ENCODE data around the gene TTC13.

Gene TTC13

DNA sequence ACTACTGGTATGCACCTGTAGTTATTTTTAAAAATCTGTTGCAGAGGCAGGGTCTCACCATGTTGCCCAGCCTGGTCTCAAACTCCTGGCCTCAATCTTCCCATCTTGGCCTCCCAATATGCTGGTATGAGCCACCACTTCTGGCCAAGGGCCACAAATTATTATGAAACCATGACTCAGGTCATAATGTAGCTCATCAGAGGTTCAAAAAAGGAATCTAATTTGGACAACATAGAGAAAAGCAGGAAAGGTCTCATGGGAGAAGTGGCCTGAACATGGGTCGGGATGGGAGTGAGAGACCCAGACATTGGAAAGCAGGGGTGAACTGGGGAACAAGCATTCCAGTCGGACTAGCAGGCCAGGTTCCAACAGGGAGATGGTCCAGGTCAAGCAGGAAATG, 65.2 kb downstream of the TTC13 start:
- H3K27me3 ChIP-seq (replicated peaks in 2 of 5; ENCODE audit: control insufficient read depth in 4 of 5, insufficient read depth in 5 of 5, low read length in 4 of 5) = no peaks in the 10 kb centered on the region
- H3K27ac ChIP-seq (ENCODE audit: insufficient read depth in 1 of 2, low read depth in 1 of 2, low read length in 2 of 2, poor library complexity in 1 of 2, severe bottlenecking in 2 of 2) = no peak overlapping the region
- H3K4me3 ChIP-seq (ENCODE audit: control insufficient read depth in 1 of 7, extremely low read depth in 1 of 7, insufficient read depth in 4 of 7, low read depth in 2 of 7, low read length in 6 of 7) = no peak overlapping the region
- no peaks in the 10 kb centered on the region for H3K9me3 ChIP-seq (ENCODE audit: control extremely low read depth in 1 of 5, control insufficient read depth in 4 of 5, insufficient read depth in 2 of 5, low read depth in 1 of 5, low read length in 4 of 5)
- ChIA-PET CTCF (interaction anchor here (0.7 kb wide), 1 partner anchor 304 kb away, joined by 3 read pairs; no protein-coding TSS in a partner anchor), POLR2A (no interaction called here)
- H3K4me1 ChIP-seq (ENCODE audit: control extremely low read depth in 1 of 4, control insufficient read depth in 4 of 4, insufficient read depth in 4 of 4, low read length in 3 of 4) = no peaks in the 10 kb centered on the region
- no peak for DNase-seq
- WGBS (ENCODE audit: insufficient coverage) = 80% methylated on average over 2 of the region's 2 CpGs
- peaks cover 13 to 47% (median 18%) of the 10 kb centered on the region in 4 experiments for H3K36me3 ChIP-seq (ENCODE audit: control insufficient read depth in 4 of 4, insufficient read depth in 4 of 4, low read length in 3 of 4)

DNA sequence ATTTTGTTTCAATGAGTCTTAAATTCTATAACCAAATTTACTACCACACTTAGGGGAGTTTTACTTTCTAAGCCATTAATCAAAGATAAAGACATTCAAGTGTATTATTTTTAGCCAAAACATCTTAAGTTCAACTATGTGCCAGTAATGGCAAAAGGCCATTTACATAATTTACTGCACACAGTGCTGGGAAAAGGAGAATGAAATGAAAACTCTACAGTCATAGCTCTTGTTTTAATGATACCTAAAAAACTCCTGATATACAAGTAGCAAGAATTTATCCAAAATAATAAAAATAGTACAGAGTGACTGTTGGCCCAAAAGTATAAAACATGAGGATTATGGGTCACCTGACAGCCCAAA, 67.9 kb downstream of the TTC13 start:
- H3K9me3 ChIP-seq (ENCODE audit: control extremely low read depth in 1 of 5, control insufficient read depth in 4 of 5, insufficient read depth in 2 of 5, low read depth in 1 of 5, low read length in 4 of 5) = no peaks in the 10 kb centered on the region
- H3K27me3 ChIP-seq (replicated peaks in 2 of 5; ENCODE audit: control insufficient read depth in 4 of 5, insufficient read depth in 5 of 5, low read length in 4 of 5) = no peaks in the 10 kb centered on the region
- DNase-seq = no peak
- CTCF ChIA-PET = no interaction called here
- H3K4me1 ChIP-seq (ENCODE audit: control extremely low read depth in 1 of 4, control insufficient read depth in 4 of 4, insufficient read depth in 4 of 4, low read length in 3 of 4) = no peaks in the 10 kb centered on the region
- POLR2A ChIA-PET = no interaction called here
- no peak overlapping the region for H3K27ac ChIP-seq (ENCODE audit: insufficient read depth in 1 of 2, low read depth in 1 of 2, low read length in 2 of 2, poor library complexity in 1 of 2, severe bottlenecking in 2 of 2)
- H3K36me3 ChIP-seq (ENCODE audit: control insufficient read depth in 4 of 4, insufficient read depth in 4 of 4, low read length in 3 of 4) = peaks cover 10 to 56% (median 28%) of the 10 kb centered on the region in 4 experiments
- no peak overlapping the region for H3K4me3 ChIP-seq (ENCODE audit: control insufficient read depth in 1 of 7, extremely low read depth in 1 of 7, insufficient read depth in 4 of 7, low read depth in 2 of 7, low read length in 6 of 7)

GRCh38 chr1:230909974-230910754, 68.5 kb downstream of the TTC13 start:
- no peaks in the 10 kb centered on the region for H3K4me1 ChIP-seq (ENCODE audit: control extremely low read depth in 1 of 4, control insufficient read depth in 4 of 4, insufficient read depth in 4 of 4, low read length in 3 of 4)
- H3K4me3 ChIP-seq (ENCODE audit: control insufficient read depth in 1 of 7, extremely low read depth in 1 of 7, insufficient read depth in 4 of 7, low read depth in 2 of 7, low read length in 6 of 7) = no peak overlapping the region
- H3K9me3 ChIP-seq (ENCODE audit: control extremely low read depth in 1 of 5, control insufficient read depth in 4 of 5, insufficient read depth in 2 of 5, low read depth in 1 of 5, low read length in 4 of 5) = no peaks in the 10 kb centered on the region
- POLR2A ChIA-PET = no interaction called here
- no peaks in the 10 kb centered on the region for H3K27me3 ChIP-seq (replicated peaks in 2 of 5; ENCODE audit: control insufficient read depth in 4 of 5, insufficient read depth in 5 of 5, low read length in 4 of 5)
- H3K27ac ChIP-seq (ENCODE audit: insufficient read depth in 1 of 2, low read depth in 1 of 2, low read length in 2 of 2, poor library complexity in 1 of 2, severe bottlenecking in 2 of 2) = no peak overlapping the region
- 94% methylated on average over 12 of the region's 13 CpGs for WGBS (ENCODE audit: insufficient coverage)
- CTCF ChIA-PET = no interaction called here
- DNase-seq = no peak
- peaks cover 11 to 60% (median 28%) of the 10 kb centered on the region in 4 experiments for H3K36me3 ChIP-seq (ENCODE audit: control insufficient read depth in 4 of 4, insufficient read depth in 4 of 4, low read length in 3 of 4)

DNA sequence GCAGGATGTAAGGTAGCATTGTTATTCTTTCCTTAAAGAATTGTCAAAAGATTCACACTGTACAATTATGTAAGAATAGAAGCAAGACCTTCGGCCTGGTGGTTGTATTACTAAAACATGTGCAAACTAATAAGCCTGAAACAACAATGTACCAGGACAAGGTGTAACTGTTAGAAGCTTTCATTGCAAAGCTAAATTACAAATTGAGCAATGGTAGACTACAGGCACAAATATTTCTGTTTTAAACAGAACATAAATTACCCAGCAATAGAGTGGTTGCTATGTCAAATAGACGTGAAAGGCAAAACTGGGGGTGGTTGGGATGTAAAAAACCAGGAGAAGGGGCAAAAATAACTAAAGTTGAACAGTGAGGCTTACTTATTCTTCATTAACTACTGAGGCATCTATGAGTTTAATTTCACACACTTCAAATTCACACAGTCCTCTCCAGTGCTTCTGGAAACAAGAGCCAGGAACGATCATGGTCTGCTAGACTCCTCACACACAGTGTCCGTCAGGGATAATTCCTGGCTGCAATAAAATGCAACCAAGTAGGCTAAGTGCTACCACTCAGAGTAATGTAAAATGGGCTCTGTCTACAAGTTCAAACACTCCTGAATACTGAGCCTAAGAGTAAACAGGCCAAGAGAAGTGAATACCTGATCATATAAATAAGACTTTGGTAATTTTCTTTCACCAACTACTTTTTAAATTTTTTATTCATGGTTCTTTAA, 71.0 kb downstream of the TTC13 start:
- DNase-seq = no peak
- POLR2A ChIA-PET = no interaction called here

GRCh38 chr1:230906226-230906625, 72.4 kb downstream of the TTC13 start:
- WGBS (ENCODE audit: insufficient coverage) = 100% methylated on average over 1 of the region's 2 CpGs
- no peaks in the 10 kb centered on the region for H3K27me3 ChIP-seq (replicated peaks in 2 of 5; ENCODE audit: control insufficient read depth in 4 of 5, insufficient read depth in 5 of 5, low read length in 4 of 5)
- POLR2A ChIA-PET = no interaction called here
- CTCF ChIA-PET = no interaction called here
- H3K36me3 ChIP-seq (ENCODE audit: control insufficient read depth in 4 of 4, insufficient read depth in 4 of 4, low read length in 3 of 4) = peaks cover 5 to 51% (median 24%) of the 10 kb centered on the region in 4 experiments
- no peaks in the 10 kb centered on the region for H3K9me3 ChIP-seq (ENCODE audit: control extremely low read depth in 1 of 5, control insufficient read depth in 4 of 5, insufficient read depth in 2 of 5, low read depth in 1 of 5, low read length in 4 of 5)
- no peak for DNase-seq
- H3K4me1 ChIP-seq (ENCODE audit: control extremely low read depth in 1 of 4, control insufficient read depth in 4 of 4, insufficient read depth in 4 of 4, low read length in 3 of 4) = no peaks in the 10 kb centered on the region
- H3K4me3 ChIP-seq (ENCODE audit: control insufficient read depth in 1 of 7, extremely low read depth in 1 of 7, insufficient read depth in 4 of 7, low read depth in 2 of 7, low read length in 6 of 7) = no peak overlapping the region
- no peak overlapping the region for H3K27ac ChIP-seq (ENCODE audit: insufficient read depth in 1 of 2, low read depth in 1 of 2, low read length in 2 of 2, poor library complexity in 1 of 2, severe bottlenecking in 2 of 2)

More for the DNA sequence above, 71.0 kb downstream of the TTC13 start:
- CTCF ChIA-PET = interaction anchor here (0.8 to 1.1 kb wide), 2 partner anchors 9 to 11 kb away, joined by 4 to 5 read pairs; no protein-coding TSS in a partner anchor
- H3K9me3 ChIP-seq (ENCODE audit: control extremely low read depth in 1 of 5, control insufficient read depth in 4 of 5, insufficient read depth in 2 of 5, low read depth in 1 of 5, low read length in 4 of 5) = no peaks in the 10 kb centered on the region
- H3K36me3 ChIP-seq (ENCODE audit: control insufficient read depth in 4 of 4, insufficient read depth in 4 of 4, low read length in 3 of 4) = peaks cover 11 to 58% (median 25%) of the 10 kb centered on the region in 4 experiments
- H3K4me1 ChIP-seq (ENCODE audit: control extremely low read depth in 1 of 4, control insufficient read depth in 4 of 4, insufficient read depth in 4 of 4, low read length in 3 of 4) = no peaks in the 10 kb centered on the region
- WGBS (ENCODE audit: insufficient coverage) = 96% methylated on average over 3 of the region's 4 CpGs
- H3K4me3 ChIP-seq (ENCODE audit: control insufficient read depth in 1 of 7, extremely low read depth in 1 of 7, insufficient read depth in 4 of 7, low read depth in 2 of 7, low read length in 6 of 7) = no peak overlapping the region
- H3K27ac ChIP-seq (ENCODE audit: insufficient read depth in 1 of 2, low read depth in 1 of 2, low read length in 2 of 2, poor library complexity in 1 of 2, severe bottlenecking in 2 of 2) = no peak overlapping the region
- no peaks in the 10 kb centered on the region for H3K27me3 ChIP-seq (replicated peaks in 2 of 5; ENCODE audit: control insufficient read depth in 4 of 5, insufficient read depth in 5 of 5, low read length in 4 of 5)

GRCh38 chr1:230905733-230906132, 72.9 kb downstream of the TTC13 start:
- WGBS (ENCODE audit: insufficient coverage) = 100% methylated on average over 5 of the region's 5 CpGs
- ChIA-PET POLR2A (no interaction called here), CTCF (interaction anchor here (1.9 kb wide), 1 partner anchor 13 kb away, joined by 7 read pairs; no protein-coding TSS in a partner anchor)

GRCh38 chr1:230902349-230902923, 76.2 kb downstream of the TTC13 start:
- 97% methylated on average over 20 of the region's 22 CpGs for WGBS (ENCODE audit: insufficient coverage)
- H3K27me3 ChIP-seq (replicated peaks in 2 of 5; ENCODE audit: control insufficient read depth in 4 of 5, insufficient read depth in 5 of 5, low read length in 4 of 5) = peaks cover 0 to 3% (median 0%) of the 10 kb centered on the region in 5 experiments
- DNase-seq = no peak
- ChIA-PET POLR2A (no interaction called here), CTCF (interaction anchor here (1.4 kb wide), 1 partner anchor 16 kb away, joined by 4 read pairs; no protein-coding TSS in a partner anchor)
- H3K4me1 ChIP-seq (ENCODE audit: control extremely low read depth in 1 of 4, control insufficient read depth in 4 of 4, insufficient read depth in 4 of 4, low read length in 3 of 4) = no peaks in the 10 kb centered on the region
- H3K9me3 ChIP-seq (ENCODE audit: control extremely low read depth in 1 of 5, control insufficient read depth in 4 of 5, insufficient read depth in 2 of 5, low read depth in 1 of 5, low read length in 4 of 5) = no peaks in the 10 kb centered on the region
- peaks cover 5 to 29% (median 8%) of the 10 kb centered on the region in 4 experiments for H3K36me3 ChIP-seq (ENCODE audit: control insufficient read depth in 4 of 4, insufficient read depth in 4 of 4, low read length in 3 of 4)
- H3K27ac ChIP-seq (ENCODE audit: insufficient read depth in 1 of 2, low read depth in 1 of 2, low read length in 2 of 2, poor library complexity in 1 of 2, severe bottlenecking in 2 of 2) = no peak overlapping the region
- H3K4me3 ChIP-seq (ENCODE audit: control insufficient read depth in 1 of 7, extremely low read depth in 1 of 7, insufficient read depth in 4 of 7, low read depth in 2 of 7, low read length in 6 of 7) = no peak overlapping the region

More at GRCh38 chr1:230905733-230906132, 72.9 kb downstream of the TTC13 start:
- H3K9me3 ChIP-seq (ENCODE audit: control extremely low read depth in 1 of 5, control insufficient read depth in 4 of 5, insufficient read depth in 2 of 5, low read depth in 1 of 5, low read length in 4 of 5) = no peaks in the 10 kb centered on the region
- H3K36me3 ChIP-seq (ENCODE audit: control insufficient read depth in 4 of 4, insufficient read depth in 4 of 4, low read length in 3 of 4) = peaks cover 5 to 51% (median 24%) of the 10 kb centered on the region in 4 experiments
- no peaks in the 10 kb centered on the region for H3K27me3 ChIP-seq (replicated peaks in 2 of 5; ENCODE audit: control insufficient read depth in 4 of 5, insufficient read depth in 5 of 5, low read length in 4 of 5)
- no peak overlapping the region for H3K27ac ChIP-seq (ENCODE audit: insufficient read depth in 1 of 2, low read depth in 1 of 2, low read length in 2 of 2, poor library complexity in 1 of 2, severe bottlenecking in 2 of 2)
- no peak for DNase-seq
- no peak overlapping the region for H3K4me3 ChIP-seq (ENCODE audit: control insufficient read depth in 1 of 7, extremely low read depth in 1 of 7, insufficient read depth in 4 of 7, low read depth in 2 of 7, low read length in 6 of 7)
- no peaks in the 10 kb centered on the region for H3K4me1 ChIP-seq (ENCODE audit: control extremely low read depth in 1 of 4, control insufficient read depth in 4 of 4, insufficient read depth in 4 of 4, low read length in 3 of 4)

All from common myeloid progenitor, CD34-positive (primary cell).